IMR-90 (cell line): Measurements from ENCODE around the gene SPAG8. TPM values are rescaled to one million over a fixed set of nuclear protein-coding genes. Genes with fewer than 3 reads are reported as not detected.
A peak's percentile ranks its signal among the peaks of the same experiment; 100 is the strongest.

ENCODE experiments used
- ATAC-seq: fragments of 200-7000 bp; cut with Tn5 transposase; 2 replicates; pipeline ENCODE4 v1.9.1; 2020; ENCODE audit warnings: low read depth, mild to moderate bottlenecking, moderate library complexity
- BruUV-seq: library from RNA; stranded (reverse); fragments of 400-500 nt; replicated peaks from 2 replicates; lab custom pipeline; 2021; lab: Mats Ljungman, UMichigan
- CTCF ChIA-PET: fragments of 300-600 bp; formaldehyde crosslinking; extraction: SDS; loops from one replicate; lab custom pipeline; 2021; ENCODE audit warnings: antibody characterized with exemption; lab: Yijun Ruan, JAX
- POLR2A ChIA-PET: fragments of 300-600 bp; sonication (Branson Sonifier 250); formaldehyde crosslinking; loops from one replicate; lab custom pipeline; 2022; ENCODE audit warnings: antibody characterized with exemption; ENCODE audit not compliant: unreplicated experiment; lab: Charles Lee
- DNase-seq: peaks from one replicate; pipeline ENCODE4 v3.0.0; 2013
- H2AFZ ChIP-seq: replicated peaks from 2 replicates; pipeline ENCODE3; 2013; ENCODE audit warnings: low read length, mild to moderate bottlenecking; ENCODE audit not compliant: poor library complexity
- H2AK5ac ChIP-seq: 2 replicates; pipeline ENCODE4 v1.6.1; 2013; ENCODE audit warnings: low read depth, low read length, inconsistent platforms
- H2AK9ac ChIP-seq: replicated peaks from 2 replicates; pipeline ENCODE3; 2013; ENCODE audit warnings: mild to moderate bottlenecking, low read depth, low read length, moderate library complexity; ENCODE audit not compliant: poor library complexity
- H2BK120ac ChIP-seq: 2 replicates; pipeline ENCODE4 v1.6.1; 2013; ENCODE audit warnings: low read depth, low read length, inconsistent platforms
- H2BK15ac ChIP-seq: 3 replicates; pipeline ENCODE4 v1.6.1; 2013; ENCODE audit warnings: low read depth, low read length, inconsistent platforms
- H2BK20ac ChIP-seq: 2 replicates; pipeline ENCODE4 v1.6.1; 2013; ENCODE audit warnings: low read depth, mild to moderate bottlenecking, inconsistent platforms, low read length, moderate library complexity
- H2BK5ac ChIP-seq: 2 replicates; pipeline ENCODE4 v1.6.1; 2013; ENCODE audit warnings: mild to moderate bottlenecking, low read depth, low read length, inconsistent platforms; ENCODE audit not compliant: poor library complexity, severe bottlenecking
- H3K14ac ChIP-seq: replicated peaks from 2 replicates; pipeline ENCODE4 v1.6.1; 2013; ENCODE audit warnings: low read depth, low read length, inconsistent platforms
- H3K18ac ChIP-seq: 2 replicates; pipeline ENCODE4 v1.6.1; 2013; ENCODE audit warnings: low read depth, low read length, control low read depth
- H3K23ac ChIP-seq: 2 replicates; pipeline ENCODE4 v1.6.1; 2013; ENCODE audit warnings: low read depth, low read length, inconsistent platforms
- H3K27ac ChIP-seq: 2 replicates; pipeline ENCODE4 v1.5.1; 2013; ENCODE audit warnings: mild to moderate bottlenecking, control low read depth, low read length; ENCODE audit not compliant: insufficient read depth
- H3K27me3 ChIP-seq: 2 replicates; pipeline ENCODE4 v1.6.1; 2013; ENCODE audit warnings: low read length; ENCODE audit not compliant: control insufficient read depth, insufficient read depth
- H3K36me3 ChIP-seq: 2 replicates; pipeline ENCODE4 v1.6.1; 2013; ENCODE audit warnings: low read length, mixed read lengths; ENCODE audit not compliant: control insufficient read depth, insufficient read depth
- H3K4ac ChIP-seq: 2 replicates; pipeline ENCODE4 v1.6.1; 2013; ENCODE audit warnings: low read depth, low read length, inconsistent platforms
- H3K4me1 ChIP-seq: 2 replicates; pipeline ENCODE4 v1.6.1; 2013; ENCODE audit warnings: low read length, mixed read lengths; ENCODE audit not compliant: control insufficient read depth, insufficient read depth
- H3K4me2 ChIP-seq: 2 replicates; pipeline ENCODE4 v1.6.1; 2013; ENCODE audit warnings: low read depth, mild to moderate bottlenecking, control low read depth, low read length, moderate library complexity
- H3K4me3 ChIP-seq: 2 replicates; pipeline ENCODE4 v1.5.1; 2013; ENCODE audit warnings: low read depth, mild to moderate bottlenecking, control low read depth, low read length, moderate library complexity; ENCODE audit not compliant: insufficient read depth
- H3K56ac ChIP-seq: 2 replicates; pipeline ENCODE4 v1.6.1; 2013; ENCODE audit warnings: low read length, inconsistent platforms; ENCODE audit not compliant: insufficient read depth; ENCODE audit errors: extremely low read depth
- H3K79me1 ChIP-seq, 2 experiments: 2 replicates each; pipeline ENCODE4 v1.6.1; 2013; ENCODE audit warnings: low read length in 2 of 2, inconsistent platforms in 1 of 2, low read depth in 1 of 2
- H3K9ac ChIP-seq: 2 replicates; pipeline ENCODE4 v1.6.1; 2013; ENCODE audit warnings: low read depth, low read length, control low read depth
- H3K9me1 ChIP-seq: 2 replicates; pipeline ENCODE4 v1.6.1; 2013; ENCODE audit warnings: low read length, inconsistent platforms; ENCODE audit not compliant: insufficient read depth
- H3K9me3 ChIP-seq: 2 replicates; pipeline ENCODE4 v1.6.1; 2013; ENCODE audit warnings: low read length; ENCODE audit not compliant: control insufficient read depth, insufficient read depth
- H4K20me1 ChIP-seq: 2 replicates; pipeline ENCODE4 v1.6.1; 2013; ENCODE audit warnings: low read length, inconsistent platforms; ENCODE audit not compliant: insufficient read depth
- H4K5ac ChIP-seq: 2 replicates; pipeline ENCODE4 v1.6.1; 2013; ENCODE audit warnings: mild to moderate bottlenecking, low read depth, low read length, control low read depth
- H4K8ac ChIP-seq, 2 experiments: 2 replicates each; pipeline ENCODE4 v1.6.1; 2013; ENCODE audit warnings: low read depth in 2 of 2, low read length in 2 of 2, control low read depth in 1 of 2, inconsistent platforms in 1 of 2
- H4K91ac ChIP-seq: 2 replicates; pipeline ENCODE4 v1.6.1; 2013; ENCODE audit warnings: low read depth, low read length, inconsistent platforms; ENCODE audit not compliant: insufficient read depth
- BHLHE40 ChIP-seq: fragments of 150-350 bp; IDR thresholded peaks from 2 replicates; pipeline ENCODE4 v1.6.1; 2016; ENCODE audit warnings: mild to moderate bottlenecking, low read depth, low read length
- CEBPB ChIP-seq: IDR thresholded peaks from 2 replicates; pipeline ENCODE4 v1.6.1; 2012; ENCODE audit warnings: low read depth, low read length, improper control_type of control experiment
- CHD1 ChIP-seq: IDR thresholded peaks from 2 replicates; pipeline ENCODE4 v1.6.1; 2012; ENCODE audit warnings: low read depth, low read length, improper control_type of control experiment
- FOS ChIP-seq: fragments of 150-350 bp; IDR thresholded peaks from 2 replicates; pipeline ENCODE4 v1.6.1; 2016; ENCODE audit warnings: low read depth, low read length
- MAFK ChIP-seq: IDR thresholded peaks from 2 replicates; pipeline ENCODE4 v1.6.1; 2012; ENCODE audit warnings: low read depth, low read length, improper control_type of control experiment
- MAZ ChIP-seq: IDR thresholded peaks from 2 replicates; pipeline ENCODE4 v1.6.1; 2012; ENCODE audit warnings: low read depth, mild to moderate bottlenecking, low read length, improper control_type of control experiment, moderate library complexity, borderline replicate concordance
- NFE2L2 ChIP-seq: fragments of 150-350 bp; IDR thresholded peaks from 2 replicates; pipeline ENCODE4 v1.6.1; 2016; ENCODE audit warnings: low read depth, mild to moderate bottlenecking, low read length
- POLR2A ChIP-seq: IDR thresholded peaks from 2 replicates; pipeline ENCODE4 v1.6.1; 2012; ENCODE audit warnings: mild to moderate bottlenecking, low read depth, low read length
- RAD21 ChIP-seq: IDR thresholded peaks from 2 replicates; pipeline ENCODE4 v1.6.1; 2012; ENCODE audit warnings: low read length, improper control_type of control experiment
- SMC3 ChIP-seq: fragments of 150-350 bp; IDR thresholded peaks from 2 replicates; pipeline ENCODE4 v1.6.1; 2016; ENCODE audit warnings: low read depth, mild to moderate bottlenecking, antibody characterized with exemption, low read length, moderate library complexity
- WGBS, 2 experiments: methylation state at CpG; one replicate each; pipeline versions ENCODE4 v1.1.5 to v1.1.7; 2013; ENCODE audit warnings: missing lambda C conversion rate in 2 of 2; ENCODE audit not compliant: insufficient read length in 1 of 2; ENCODE audit errors: extremely low coverage in 2 of 2; 5-methylcytosine and 5-hydroxymethylcytosine counted together
- dilution Hi-C: fragments of 300-500 bp; cut with HindIII; formaldehyde crosslinking; loops from one replicate; pipeline ENCODE4 v1.14.3; 2018; ENCODE audit warnings: low sequenced_read_pairs; ENCODE audit not compliant: unreplicated experiment
- in situ Hi-C: fragments of 300-500 bp; cut with MboI; formaldehyde crosslinking; loops from 3 replicates; pipeline ENCODE4 v1.14.3; 2019; ENCODE audit warnings: low sequenced_read_pairs, inconsistent platforms, mixed read lengths
- intact Hi-C: fragments of 100-400 bp; cut with micrococcal nuclease; formaldehyde crosslinking; loops from 2 replicates; pipeline ENCODE4 v1.10.0; 2022
- polyA plus RNA-seq, 3 experiments: library from polyadenylated mRNA; depleted of rRNA; stranded (reverse); fragments of >200 nt; gene quantifications; 2 replicates each; pipeline ENCODE4 v1.2.3, GENCODE V29; 2012; ENCODE audit warnings: low replicate concordance in 1 of 3
- total RNA-seq: library from RNA; depleted of rRNA; stranded (reverse); fragments of >200 nt; gene quantifications from 2 replicates; pipeline ENCODE4 v1.2.3, GENCODE V29; 2012
- TF ChIP-seq, protein P1 (sequence below): conservative IDR thresholded peaks from 2 replicates; pipeline ENCODE4 v1.5.1; 2012; ENCODE audit warnings: mild to moderate bottlenecking, low read depth, low read length, improper control_type of control experiment
- TF ChIP-seq, protein P2 (sequence below): fragments of 150-350 bp; IDR thresholded peaks from 2 replicates; pipeline ENCODE4 v1.6.1; 2016; ENCODE audit warnings: low read depth, mild to moderate bottlenecking, low read length, moderate library complexity, borderline replicate concordance
- TF ChIP-seq, protein P3 (sequence below): fragments of 150-350 bp; IDR thresholded peaks from 2 replicates; pipeline ENCODE4 v1.6.1; 2017; ENCODE audit warnings: mild to moderate bottlenecking, antibody characterized with exemption, low read length, low read depth

Gene SPAG8
- total and polyA plus RNA-seq, 2 of the 4 experiments (the other 2 are of a cell fraction): 0.72 to 0.84 TPM

DNA sequence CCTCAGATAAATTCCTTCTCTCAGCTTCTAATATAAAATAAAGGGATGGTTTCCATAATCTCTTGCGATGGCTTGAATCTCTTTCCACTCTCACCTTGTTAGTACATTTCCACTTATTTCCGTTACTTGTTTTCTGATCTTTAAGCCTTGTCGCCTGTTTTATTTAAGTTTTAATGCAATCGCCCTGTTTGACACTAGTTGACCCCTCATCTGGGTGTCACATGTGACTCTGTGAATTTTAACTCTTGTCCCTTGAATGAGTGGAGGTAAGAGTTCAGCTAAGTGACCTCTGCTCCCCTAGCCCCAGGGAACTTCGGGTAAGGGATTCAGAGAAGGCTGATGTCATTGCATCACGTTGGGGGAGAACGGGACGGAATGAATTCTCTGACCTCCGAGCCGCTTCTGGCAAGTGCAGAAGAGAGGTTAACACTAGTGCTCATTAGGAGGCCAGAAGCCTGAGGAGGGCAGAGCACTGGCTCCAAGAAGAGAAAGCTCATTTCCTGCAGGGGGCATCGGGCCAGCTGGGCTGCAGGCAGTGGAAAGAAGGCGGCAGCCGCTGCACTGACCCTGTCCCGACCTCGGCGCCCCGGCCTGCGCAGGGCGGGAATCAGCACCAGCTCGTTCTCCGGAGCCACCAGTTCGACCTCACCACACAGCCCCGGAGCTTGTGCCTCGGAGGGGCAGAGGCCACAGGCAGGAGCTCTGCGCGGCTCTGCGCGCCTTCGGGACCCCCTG lies 2.2 kb upstream of the SPAG8 start:
- 0% methylated on average over 22 of the region's 29 CpGs; no CpG with 5 or more reads in 1 of the 2 experiments for WGBS, 2 experiments
- dilution Hi-C loops: no loop called here
- no TSS peak for BruUV-seq
- TF ChIP-seq, protein P1, sequence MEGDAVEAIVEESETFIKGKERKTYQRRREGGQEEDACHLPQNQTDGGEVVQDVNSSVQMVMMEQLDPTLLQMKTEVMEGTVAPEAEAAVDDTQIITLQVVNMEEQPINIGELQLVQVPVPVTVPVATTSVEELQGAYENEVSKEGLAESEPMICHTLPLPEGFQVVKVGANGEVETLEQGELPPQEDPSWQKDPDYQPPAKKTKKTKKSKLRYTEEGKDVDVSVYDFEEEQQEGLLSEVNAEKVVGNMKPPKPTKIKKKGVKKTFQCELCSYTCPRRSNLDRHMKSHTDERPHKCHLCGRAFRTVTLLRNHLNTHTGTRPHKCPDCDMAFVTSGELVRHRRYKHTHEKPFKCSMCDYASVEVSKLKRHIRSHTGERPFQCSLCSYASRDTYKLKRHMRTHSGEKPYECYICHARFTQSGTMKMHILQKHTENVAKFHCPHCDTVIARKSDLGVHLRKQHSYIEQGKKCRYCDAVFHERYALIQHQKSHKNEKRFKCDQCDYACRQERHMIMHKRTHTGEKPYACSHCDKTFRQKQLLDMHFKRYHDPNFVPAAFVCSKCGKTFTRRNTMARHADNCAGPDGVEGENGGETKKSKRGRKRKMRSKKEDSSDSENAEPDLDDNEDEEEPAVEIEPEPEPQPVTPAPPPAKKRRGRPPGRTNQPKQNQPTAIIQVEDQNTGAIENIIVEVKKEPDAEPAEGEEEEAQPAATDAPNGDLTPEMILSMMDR: peak; percentile 34; the same call in 1 of the 2 replicates
- no peak; the same call in 1 of the 2 replicates for TF ChIP-seq POLR2A
- TF ChIP-seq MAZ: no peak
- peak; percentile 57; the same call in 1 of the 2 replicates for TF ChIP-seq CEBPB
- TF ChIP-seq FOS: no peak
- no peak for TF ChIP-seq CHD1
- TF ChIP-seq BHLHE40: no peak
- peak; percentile 27; the same call in 1 of the 2 replicates for TF ChIP-seq SMC3
- no peak for TF ChIP-seq MAFK
- TF ChIP-seq NFE2L2: no peak
- TF ChIP-seq RAD21: no peak
- TF ChIP-seq, protein P2, sequence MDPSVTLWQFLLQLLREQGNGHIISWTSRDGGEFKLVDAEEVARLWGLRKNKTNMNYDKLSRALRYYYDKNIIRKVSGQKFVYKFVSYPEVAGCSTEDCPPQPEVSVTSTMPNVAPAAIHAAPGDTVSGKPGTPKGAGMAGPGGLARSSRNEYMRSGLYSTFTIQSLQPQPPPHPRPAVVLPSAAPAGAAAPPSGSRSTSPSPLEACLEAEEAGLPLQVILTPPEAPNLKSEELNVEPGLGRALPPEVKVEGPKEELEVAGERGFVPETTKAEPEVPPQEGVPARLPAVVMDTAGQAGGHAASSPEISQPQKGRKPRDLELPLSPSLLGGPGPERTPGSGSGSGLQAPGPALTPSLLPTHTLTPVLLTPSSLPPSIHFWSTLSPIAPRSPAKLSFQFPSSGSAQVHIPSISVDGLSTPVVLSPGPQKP: no peak
- TF ChIP-seq, protein P3, sequence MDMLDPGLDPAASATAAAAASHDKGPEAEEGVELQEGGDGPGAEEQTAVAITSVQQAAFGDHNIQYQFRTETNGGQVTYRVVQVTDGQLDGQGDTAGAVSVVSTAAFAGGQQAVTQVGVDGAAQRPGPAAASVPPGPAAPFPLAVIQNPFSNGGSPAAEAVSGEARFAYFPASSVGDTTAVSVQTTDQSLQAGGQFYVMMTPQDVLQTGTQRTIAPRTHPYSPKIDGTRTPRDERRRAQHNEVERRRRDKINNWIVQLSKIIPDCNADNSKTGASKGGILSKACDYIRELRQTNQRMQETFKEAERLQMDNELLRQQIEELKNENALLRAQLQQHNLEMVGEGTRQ: no peak

More for the DNA sequence above, 2.2 kb upstream of the SPAG8 start:
- Histone ChIP-seq H4K20me1 (peaks cover 5% of the 10 kb centered on the region), H2BK5ac (peak overlapping the region; percentile 70), H2BK120ac (peak overlapping the region; percentile 16; the same call in 1 of the 2 replicates), H3K27me3 (peaks cover 6% of the 10 kb centered on the region; the same call in 1 of the 2 replicates), H3K4me3 (peak overlapping the region; percentile 76), H3K56ac (peak overlapping the region; percentile 69; the same call in 1 of the 2 replicates), H3K27ac (peak overlapping the region; percentile 83), H3K9me1 (peaks cover 6% of the 10 kb centered on the region; the same call in 1 of the 2 replicates), H2BK15ac (no peak overlapping the region), H3K36me3 (peaks cover 2% of the 10 kb centered on the region; the same call in 1 of the 2 replicates), H3K4me2 (peak overlapping the region; percentile 82), H2BK20ac (no peak overlapping the region), H2AK9ac (peak overlapping the region; percentile 85), H3K79me1 (peaks cover 10 to 21% of the 10 kb centered on the region in 2 experiments; a peak in 3 of 4 replicates), H3K4ac (peak overlapping the region; percentile 83), H3K9me3 (no peaks in the 10 kb centered on the region), H4K8ac (peak overlapping the region; percentile 33 to 89), H3K9ac (peak overlapping the region; percentile 77), H4K5ac (peak overlapping the region; percentile 0), H2AFZ (peak overlapping the region; percentile 94), H3K14ac (0 out of 2 replicates have a peak overlapping the region, but pooled peaks have one; percentile 34), H4K91ac (peak overlapping the region; percentile 51), H3K18ac (no peak overlapping the region), H2AK5ac (peak overlapping the region; percentile 54), H3K23ac (peak overlapping the region; percentile 83), H3K4me1 (no peaks in the 10 kb centered on the region; the same call in 1 of the 2 replicates)
- CTCF ChIA-PET: interaction anchor here (1.0 to 2.1 kb wide), 3 partner anchors 12 to 68 kb away, joined by 3 to 10 read pairs (median 5); no protein-coding TSS in a partner anchor
- peak; percentile 34 for ATAC-seq
- peak; percentile 41 for DNase-seq
- intact Hi-C loops (loop anchor here (10.0 kb wide), 1 partner anchor 159 kb away; the partner anchor contains the start of genes CCDC107, RMRP and SIT1), in situ Hi-C loops (no loop called here)
- POLR2A ChIA-PET: no interaction called here
